SJCRH30 (cell line): Measurements from ENCODE around the gene YEATS4. TPM values are rescaled to one million over a fixed set of nuclear protein-coding genes. Genes with fewer than 3 reads are reported as not detected.

Experiments
- DNase-seq, 2 experiments: peaks; one replicate each; pipeline ENCODE4 v3.0.0-alpha.2; 2015 to 2020
- H3K27ac ChIP-seq: fragments of 250-450 bp; sonication (Bioruptor Pico); 2 replicates; pipeline ENCODE4 v1.5.1; 2020; ENCODE audit warnings: mild to moderate bottlenecking, moderate library complexity
- H3K27me3 ChIP-seq: fragments of 250-450 bp; sonication (Bioruptor Pico); 2 replicates; pipeline ENCODE4 v1.5.1; 2020; ENCODE audit warnings: mild to moderate bottlenecking, moderate library complexity
- H3K36me3 ChIP-seq: fragments of 250-450 bp; sonication (Bioruptor Pico); 2 replicates; pipeline ENCODE4 v1.5.1; 2020; ENCODE audit warnings: mild to moderate bottlenecking, moderate library complexity
- H3K4me1 ChIP-seq: fragments of 250-450 bp; sonication (Bioruptor Pico); 2 replicates; pipeline ENCODE4 v1.5.1; 2020; ENCODE audit warnings: mild to moderate bottlenecking, moderate library complexity
- H3K4me3 ChIP-seq: fragments of 250-450 bp; sonication (Bioruptor Pico); 2 replicates; pipeline ENCODE4 v1.5.1; 2020; ENCODE audit warnings: mild to moderate bottlenecking, moderate library complexity
- H3K9me3 ChIP-seq: fragments of 250-450 bp; sonication (Bioruptor Pico); replicated peaks from 2 replicates; pipeline ENCODE4 v1.5.1; 2020; ENCODE audit warnings: mild to moderate bottlenecking, moderate library complexity
- total RNA-seq: library from RNA; depleted of rRNA; stranded (reverse); fragments of >200 nt; shearing (Covaris generic); gene quantifications from 2 replicates; pipeline ENCODE4 v1.2.3, GENCODE V29; 2014

YEATS4 gene
- total RNA-seq, 1 experiment from 2014 or later, result 34.2 TPM

GRCh38 chr12:69396963-69397362, 37.4 kb downstream of the YEATS4 start:
- Histone ChIP-seq H3K27me3 (no peaks in the 10 kb centered on the region), H3K27ac (no peak overlapping the region), H3K4me1 (no peaks in the 10 kb centered on the region), H3K4me3 (no peak overlapping the region), H3K36me3 (peaks cover 15% of the 10 kb centered on the region), H3K9me3 (peaks cover 4% of the 10 kb centered on the region)
- DNase-seq, result no peak

GRCh38 chr12:69397978-69398377, 38.4 kb downstream of the YEATS4 start:
- H3K27ac ChIP-seq, result no peak overlapping the region
- H3K36me3 ChIP-seq, result peaks cover 14% of the 10 kb centered on the region
- no peak overlapping the region for H3K4me3 ChIP-seq
- peaks cover 4% of the 10 kb centered on the region for H3K9me3 ChIP-seq
- H3K27me3 ChIP-seq, result no peaks in the 10 kb centered on the region
- DNase-seq, result no peak
- H3K4me1 ChIP-seq, result no peaks in the 10 kb centered on the region

- no peaks in the 10 kb centered on the region; the same call in 1 of the 2 replicates for H3K9me3 ChIP-seq
- no peak overlapping the region for H3K27ac ChIP-seq
- H3K36me3 ChIP-seq, result peaks cover 9% of the 10 kb centered on the region
- no peaks in the 10 kb centered on the region for H3K27me3 ChIP-seq
- H3K4me1 ChIP-seq, result no peaks in the 10 kb centered on the region; the same call in 1 of the 2 replicates
- no peak for DNase-seq
- H3K4me3 ChIP-seq, result no peak overlapping the region
Measured at GRCh38 chr12:69401940-69402339, 42.4 kb downstream of the YEATS4 start.

GRCh38 chr12:69404851-69405565, 45.5 kb downstream of the YEATS4 start:
- Histone ChIP-seq H3K4me3 (no peak overlapping the region), H3K4me1 (no peaks in the 10 kb centered on the region; the same call in 1 of the 2 replicates), H3K36me3 (no peaks in the 10 kb centered on the region), H3K27ac (peak overlapping the region; percentile 75), H3K27me3 (no peaks in the 10 kb centered on the region), H3K9me3 (no peaks in the 10 kb centered on the region)
- DNase-seq, result no peak

- Histone ChIP-seq H3K9me3 (no peaks in the 10 kb centered on the region), H3K27me3 (no peaks in the 10 kb centered on the region), H3K27ac (peak overlapping the region; percentile 75), H3K36me3 (no peaks in the 10 kb centered on the region), H3K4me1 (no peaks in the 10 kb centered on the region; the same call in 1 of the 2 replicates), H3K4me3 (no peak overlapping the region)
- peak; percentile 48 to 54 for DNase-seq
Measured at GRCh38 chr12:69405566-69405865, 46.0 kb downstream of the YEATS4 start.

- no peaks in the 10 kb centered on the region for H3K27me3 ChIP-seq
- H3K4me1 ChIP-seq, result no peaks in the 10 kb centered on the region; the same call in 1 of the 2 replicates
- no peak overlapping the region for H3K4me3 ChIP-seq
- peak overlapping the region; percentile 75 for H3K27ac ChIP-seq
- no peaks in the 10 kb centered on the region for H3K36me3 ChIP-seq
- H3K9me3 ChIP-seq, result no peaks in the 10 kb centered on the region
- DNase-seq, result no peak
Measured at GRCh38 chr12:69406217-69406616, 46.7 kb downstream of the YEATS4 start.

GRCh38 chr12:69410571-69410970, 51.0 kb downstream of the YEATS4 start:
- Histone ChIP-seq H3K36me3 (no peaks in the 10 kb centered on the region), H3K9me3 (no peaks in the 10 kb centered on the region), H3K4me3 (no peak overlapping the region), H3K27me3 (no peaks in the 10 kb centered on the region), H3K4me1 (peaks cover 2% of the 10 kb centered on the region; the same call in 1 of the 2 replicates), H3K27ac (no peak overlapping the region)
- no peak for DNase-seq

- H3K9me3 ChIP-seq, result no peaks in the 10 kb centered on the region
- no peak for DNase-seq
- peaks cover 9% of the 10 kb centered on the region for H3K4me1 ChIP-seq
- H3K27ac ChIP-seq, result no peak overlapping the region
- no peaks in the 10 kb centered on the region for H3K27me3 ChIP-seq
- no peak overlapping the region for H3K4me3 ChIP-seq
- H3K36me3 ChIP-seq, result no peaks in the 10 kb centered on the region
Measured at GRCh38 chr12:69412655-69413054, 53.1 kb downstream of the YEATS4 start.

- Histone ChIP-seq H3K4me3 (no peak overlapping the region), H3K9me3 (no peaks in the 10 kb centered on the region), H3K27me3 (no peaks in the 10 kb centered on the region), H3K4me1 (peaks cover 9% of the 10 kb centered on the region), H3K36me3 (no peaks in the 10 kb centered on the region), H3K27ac (peak overlapping the region; percentile 45)
- peak; percentile 82 to 94 for DNase-seq
Measured at GRCh38 chr12:69415471-69416275, 56.1 kb downstream of the YEATS4 start.

- no peak overlapping the region for H3K4me3 ChIP-seq
- peaks cover 9% of the 10 kb centered on the region for H3K4me1 ChIP-seq
- DNase-seq, result no peak
- H3K9me3 ChIP-seq, result no peaks in the 10 kb centered on the region
- no peaks in the 10 kb centered on the region for H3K36me3 ChIP-seq
- H3K27ac ChIP-seq, result no peak overlapping the region
- H3K27me3 ChIP-seq, result no peaks in the 10 kb centered on the region
Measured at GRCh38 chr12:69417231-69417630, 57.7 kb downstream of the YEATS4 start.

- H3K36me3 ChIP-seq, result no peaks in the 10 kb centered on the region
- no peak for DNase-seq
Measured at GRCh38 chr12:69417741-69418167, 58.2 kb downstream of the YEATS4 start.

GRCh38 chr12:69419701-69420100, 60.2 kb downstream of the YEATS4 start:
- H3K27ac ChIP-seq, result no peak overlapping the region
- no peak overlapping the region for H3K4me3 ChIP-seq
- peaks cover 9% of the 10 kb centered on the region for H3K4me1 ChIP-seq
- H3K36me3 ChIP-seq, result no peaks in the 10 kb centered on the region
- DNase-seq, result no peak
- no peaks in the 10 kb centered on the region for H3K27me3 ChIP-seq
- no peaks in the 10 kb centered on the region for H3K9me3 ChIP-seq

More at GRCh38 chr12:69417741-69418167, 58.2 kb downstream of the YEATS4 start:
- H3K4me3 ChIP-seq, result no peak overlapping the region
- H3K27ac ChIP-seq, result no peak overlapping the region
- no peaks in the 10 kb centered on the region for H3K9me3 ChIP-seq
- no peaks in the 10 kb centered on the region for H3K27me3 ChIP-seq
- peaks cover 9% of the 10 kb centered on the region for H3K4me1 ChIP-seq

- Histone ChIP-seq H3K36me3 (no peaks in the 10 kb centered on the region), H3K9me3 (no peaks in the 10 kb centered on the region), H3K27ac (no peak overlapping the region), H3K27me3 (no peaks in the 10 kb centered on the region), H3K4me1 (peaks cover under 1% of the 10 kb centered on the region), H3K4me3 (no peak overlapping the region)
- DNase-seq, result no peak
Measured at GRCh38 chr12:69421548-69421947, 62.0 kb downstream of the YEATS4 start.

GRCh38 chr12:69423037-69423905, 63.7 kb downstream of the YEATS4 start:
- Histone ChIP-seq H3K27ac (no peak overlapping the region), H3K4me1 (no peaks in the 10 kb centered on the region; the same call in 1 of the 2 replicates), H3K36me3 (no peaks in the 10 kb centered on the region), H3K4me3 (no peak overlapping the region), H3K9me3 (no peaks in the 10 kb centered on the region), H3K27me3 (no peaks in the 10 kb centered on the region)
- no peak for DNase-seq
